Hepatocyte (in vitro differentiated cells): ENCODE data around the gene CCDC40.

Experiments used
- EZH2 ChIP-seq: fragments of 200-600 bp; sonication (generic); IDR thresholded peaks from 2 replicates; pipeline ENCODE4 v1.6.1; 2016; ENCODE audit warnings: antibody characterized with exemption, mild to moderate bottlenecking, borderline replicate concordance
- EZH2phosphoT487 ChIP-seq: fragments of 200-600 bp; sonication (generic); IDR thresholded peaks from one replicate; pipeline ENCODE4 v1.6.1; 2018; ENCODE audit warnings: antibody characterized with exemption, mild to moderate bottlenecking, low read depth, moderate library complexity; ENCODE audit not compliant: unreplicated experiment, severe bottlenecking
- TF ChIP-seq, protein P1 (sequence below): fragments of 200-600 bp; sonication (generic); IDR thresholded peaks from 2 replicates; pipeline ENCODE4 v1.5.1; 2016; ENCODE audit warnings: antibody characterized with exemption, mild to moderate bottlenecking; ENCODE audit not compliant: poor library complexity

DNA sequence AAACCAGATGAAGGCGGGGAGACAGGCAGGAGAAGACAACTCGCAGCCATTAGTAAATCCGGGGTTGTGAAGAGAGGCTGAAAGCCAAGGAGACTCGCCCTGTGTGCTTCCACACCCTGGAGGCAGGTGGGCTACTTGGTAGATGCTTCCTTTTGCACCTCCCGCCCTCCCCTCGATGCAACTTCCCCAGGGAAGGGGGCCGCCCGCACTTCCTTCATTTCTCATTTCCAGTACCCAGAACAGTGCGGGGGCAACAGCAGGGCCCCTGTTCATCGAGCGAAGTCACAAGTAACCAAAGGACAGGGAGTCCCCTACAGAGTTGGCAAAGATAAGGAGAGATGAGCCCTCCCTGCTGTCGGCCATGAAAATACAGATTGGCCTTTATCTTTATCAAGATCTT lies 25.0 kb downstream of the CCDC40 start:
- no peak for TF ChIP-seq EZH2phosphoT487
- TF ChIP-seq, protein P1, sequence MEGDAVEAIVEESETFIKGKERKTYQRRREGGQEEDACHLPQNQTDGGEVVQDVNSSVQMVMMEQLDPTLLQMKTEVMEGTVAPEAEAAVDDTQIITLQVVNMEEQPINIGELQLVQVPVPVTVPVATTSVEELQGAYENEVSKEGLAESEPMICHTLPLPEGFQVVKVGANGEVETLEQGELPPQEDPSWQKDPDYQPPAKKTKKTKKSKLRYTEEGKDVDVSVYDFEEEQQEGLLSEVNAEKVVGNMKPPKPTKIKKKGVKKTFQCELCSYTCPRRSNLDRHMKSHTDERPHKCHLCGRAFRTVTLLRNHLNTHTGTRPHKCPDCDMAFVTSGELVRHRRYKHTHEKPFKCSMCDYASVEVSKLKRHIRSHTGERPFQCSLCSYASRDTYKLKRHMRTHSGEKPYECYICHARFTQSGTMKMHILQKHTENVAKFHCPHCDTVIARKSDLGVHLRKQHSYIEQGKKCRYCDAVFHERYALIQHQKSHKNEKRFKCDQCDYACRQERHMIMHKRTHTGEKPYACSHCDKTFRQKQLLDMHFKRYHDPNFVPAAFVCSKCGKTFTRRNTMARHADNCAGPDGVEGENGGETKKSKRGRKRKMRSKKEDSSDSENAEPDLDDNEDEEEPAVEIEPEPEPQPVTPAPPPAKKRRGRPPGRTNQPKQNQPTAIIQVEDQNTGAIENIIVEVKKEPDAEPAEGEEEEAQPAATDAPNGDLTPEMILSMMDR: no peak
- no peak for TF ChIP-seq EZH2
